HCT116 (cell line): Measurements from ENCODE around the gene RC3H2. TPM values are rescaled to one million over a fixed set of nuclear protein-coding genes. Genes with fewer than 3 reads are reported as not detected.
A peak's percentile ranks its signal among the peaks of the same experiment; 100 is the strongest.
"Not testable (repeated sequence)": the region's sequence is repeated elsewhere in the genome, so short reads cannot be mapped to it uniquely, and the experiment has no call there.

Experiments used
- ATAC-seq: fragments of 200-7000 bp; cut with Tn5 transposase; 2 replicates; pipeline ENCODE4 v1.9.1; 2020; ENCODE audit warnings: mild to moderate bottlenecking, moderate library complexity
- BruUV-seq: library from RNA; stranded (reverse); fragments of 400-500 nt; replicated peaks from 2 replicates; lab custom pipeline; 2021; lab: Mats Ljungman, UMichigan
- CTCF ChIA-PET: fragments of 300-600 bp; sonication (Branson Sonifier 250); formaldehyde crosslinking; loops from one replicate; lab custom pipeline; 2021; ENCODE audit warnings: antibody characterized with exemption; lab: Charles Lee
- POLR2A ChIA-PET: fragments of 300-600, 350-600 bp; sonication (Branson Sonifier 250); formaldehyde crosslinking; loops from one replicate; lab custom pipeline; 2021; ENCODE audit warnings: antibody characterized with exemption; lab: Charles Lee
- RAD21 ChIA-PET, 2 experiments: fragments of 300-600 bp; sonication (Branson Sonifier 250); formaldehyde crosslinking; loops; one replicate each; lab custom pipeline; 2023; ENCODE audit warnings: low total read pairs in 2 of 2; ENCODE audit not compliant: uncharacterized antibody in 2 of 2, unreplicated experiment in 2 of 2, low non-redundant PET in 1 of 2; lab: Charles Lee
- DNase-seq: peaks from one replicate; pipeline ENCODE4 v3.0.0-alpha.2; 2010; ENCODE audit warnings: low read depth, low spot score
- H2AFZ ChIP-seq: fragments of 200-600 bp; shearing (Covaris generic), sonication (generic); 2 replicates; pipeline ENCODE4 v1.6.1; 2017; ENCODE audit warnings: low read depth, mixed run types, mixed read lengths, antibody characterized with exemption, low read length; ENCODE audit not compliant: poor library complexity, severe bottlenecking
- H3K27ac ChIP-seq: 2 replicates; pipeline ENCODE4 v1.5.1; 2012; ENCODE audit warnings: low read depth, low read length
- H3K27me3 ChIP-seq: fragments of 200-600 bp; sonication (generic); 2 replicates; pipeline ENCODE4 v1.6.1; 2016; ENCODE audit warnings: mixed run types, low read length, mixed read lengths; ENCODE audit not compliant: insufficient read depth
- H3K36me3 ChIP-seq, 2 experiments: fragments of 200-500 bp in 1 of 2; fragments of 200-600 bp in 1 of 2; sonication (Bioruptor generic) in 1 of 2; sonication (generic) in 1 of 2; 2 replicates each; pipeline versions ENCODE4 v1.5.1 to v1.6.1; 2014 to 2016; ENCODE audit warnings: low read length in 2 of 2, inconsistent platforms in 1 of 2, mixed read lengths in 1 of 2, mixed run types in 1 of 2; ENCODE audit not compliant: insufficient read depth in 2 of 2, control insufficient read depth in 1 of 2
- H3K4me1 ChIP-seq, 2 experiments: fragments of 200-600 bp in 1 of 2; sonication (generic) in 1 of 2; 2 replicates each; pipeline versions ENCODE4 v1.5.1 to v1.6.1; 2012 to 2017; ENCODE audit warnings: low read length in 2 of 2, inconsistent platforms in 1 of 2, mild to moderate bottlenecking in 1 of 2, mixed read lengths in 1 of 2, mixed run types in 1 of 2, moderate library complexity in 1 of 2; ENCODE audit not compliant: insufficient read depth in 2 of 2, control insufficient read depth in 1 of 2
- H3K4me2 ChIP-seq: fragments of 200-600 bp; sonication (generic); 2 replicates; pipeline ENCODE4 v1.6.1; 2017; ENCODE audit warnings: mixed run types, low read length, mixed read lengths
- H3K4me3 ChIP-seq, 2 experiments: fragments of 200-600 bp in 1 of 2; sonication (generic) in 1 of 2; replicated peaks in 1 of 2; 2 replicates each; pipeline ENCODE4 v1.5.1; 2011 to 2016; ENCODE audit warnings: low read length in 2 of 2, control low read depth in 1 of 2, low read depth in 1 of 2, mild to moderate bottlenecking in 1 of 2, mixed read lengths in 1 of 2, mixed run types in 1 of 2
- H3K79me2 ChIP-seq: fragments of 200-600 bp; sonication (generic); 2 replicates; pipeline ENCODE4 v1.6.1; 2017; ENCODE audit warnings: mild to moderate bottlenecking, mixed run types, low read length, moderate library complexity, mixed read lengths; ENCODE audit not compliant: insufficient read depth
- H3K9ac ChIP-seq: fragments of 200-600 bp; sonication (generic); 2 replicates; pipeline ENCODE4 v1.6.1; 2016; ENCODE audit warnings: low read length, mixed read lengths
- H3K9me2 ChIP-seq: fragments of 200-600 bp; sonication (generic), shearing (Covaris generic); 2 replicates; pipeline ENCODE4 v1.6.1; 2017; ENCODE audit warnings: mixed run types, mild to moderate bottlenecking, moderate library complexity; ENCODE audit not compliant: insufficient read depth
- H3K9me3 ChIP-seq, 2 experiments: fragments of 200-500 bp in 1 of 2; fragments of 200-600 bp in 1 of 2; sonication (Bioruptor generic) in 1 of 2; sonication (generic) in 1 of 2; 2 replicates each; pipeline ENCODE4 v1.6.1; 2014 to 2017; ENCODE audit warnings: low read length in 2 of 2, mixed read lengths in 2 of 2, inconsistent platforms in 1 of 2, low read depth in 1 of 2, mild to moderate bottlenecking in 1 of 2, mixed run types in 1 of 2, moderate library complexity in 1 of 2; ENCODE audit not compliant: control insufficient read depth in 1 of 2, insufficient read depth in 1 of 2
- H4K20me1 ChIP-seq: fragments of 200-600 bp; sonication (generic), shearing (Covaris generic); 2 replicates; pipeline ENCODE4 v1.6.1; 2017; ENCODE audit warnings: mixed run types, mild to moderate bottlenecking, moderate library complexity; ENCODE audit not compliant: insufficient read depth
- CBX3 ChIP-seq: IDR thresholded peaks from 2 replicates; pipeline ENCODE4 v1.6.1; 2012; ENCODE audit warnings: low read depth
- CTCF ChIP-seq, 3 experiments: fragments of 200-600 bp in 1 of 3; sonication (generic) in 1 of 3; IDR thresholded peaks in 2 of 3; conservative IDR thresholded peaks in 1 of 3; 2 replicates each; pipeline ENCODE4 v1.5.1; 2012 to 2017; ENCODE audit warnings: low read depth in 2 of 3, low read length in 2 of 3, antibody characterized with exemption in 1 of 3, borderline replicate concordance in 1 of 3, control low read depth in 1 of 3, mild to moderate bottlenecking in 1 of 3, mixed read lengths in 1 of 3, mixed run types in 1 of 3, moderate library complexity in 1 of 3; ENCODE audit not compliant: insufficient read depth in 1 of 3
- EGR1 ChIP-seq: IDR thresholded peaks from 2 replicates; pipeline ENCODE4 v1.6.1; 2012; ENCODE audit warnings: low read depth
- POLR2A ChIP-seq: IDR thresholded peaks from 2 replicates; pipeline ENCODE4 v1.7.0; 2011; ENCODE audit warnings: borderline replicate concordance; ENCODE audit not compliant: insufficient read depth, insufficient read length; ENCODE audit errors: extremely low read depth
- POLR2AphosphoS5 ChIP-seq: IDR thresholded peaks from 2 replicates; pipeline ENCODE4 v1.6.1; 2011; ENCODE audit warnings: mild to moderate bottlenecking, low read depth, low read length, moderate library complexity
- RAD21 ChIP-seq: IDR thresholded peaks from 2 replicates; pipeline ENCODE4 v1.6.1; 2012; ENCODE audit warnings: low read depth, mild to moderate bottlenecking
- REST ChIP-seq: IDR thresholded peaks from 2 replicates; pipeline ENCODE4 v1.6.1; 2012; ENCODE audit warnings: low read depth
- SP1 ChIP-seq: IDR thresholded peaks from 2 replicates; pipeline ENCODE4 v1.6.1; 2012; ENCODE audit warnings: low read depth
- SRF ChIP-seq: IDR thresholded peaks from 2 replicates; pipeline ENCODE4 v1.6.1; 2012; ENCODE audit warnings: low read depth
- YY1 ChIP-seq: IDR thresholded peaks from 2 replicates; pipeline ENCODE4 v1.6.1; 2011; ENCODE audit warnings: low read length, low read depth, moderate library complexity, mild to moderate bottlenecking; ENCODE audit not compliant: insufficient replicate concordance; ENCODE audit errors: extremely low read depth
- ZBTB33 ChIP-seq: IDR thresholded peaks from 2 replicates; pipeline ENCODE4 v1.6.1; 2011; ENCODE audit warnings: mild to moderate bottlenecking, low read length, moderate library complexity; ENCODE audit not compliant: insufficient replicate concordance; ENCODE audit errors: extremely low read depth
- intact Hi-C: fragments of 100-400 bp; cut with micrococcal nuclease; formaldehyde crosslinking; loops from 2 replicates; pipeline ENCODE4 v1.10.0; 2022
- total RNA-seq: library from RNA; stranded (reverse); gene quantifications from one replicate; pipeline ENCODE4 v1.2.1, GENCODE V29; 2021; ENCODE audit not compliant: unreplicated experiment

Gene RC3H2
- total RNA-seq, 1 experiment from 2014 or later, result 53.8 TPM

- H2AFZ ChIP-seq, H3K9me2 ChIP-seq, H3K27me3 ChIP-seq, POLR2A ChIA-PET, H3K4me2 ChIP-seq, H3K27ac ChIP-seq, H3K36me3 ChIP-seq, H3K79me2 ChIP-seq, H3K9me3 ChIP-seq, DNase-seq, ATAC-seq, H3K4me3 ChIP-seq, RAD21 ChIA-PET, H3K9ac ChIP-seq, intact Hi-C loops, BruUV-seq, H4K20me1 ChIP-seq, CTCF ChIA-PET: not testable (repeated sequence)
- TF ChIP-seq CTCF (IDR thresholded peaks at IDR 0.05 in 2 of 3, conservative IDR thresholded peaks at IDR 0.05 in 1 of 3; ENCODE audit: borderline replicate concordance in 1 of 3, insufficient read depth in 1 of 3, low read depth in 2 of 3, low read length in 2 of 3) (peak in 2 of 3 experiments; percentile 27 to 32; a peak in 3 of 6 replicates), RAD21 (0 out of 2 replicates have a peak, but pooled peaks have one; percentile 12)
- peaks cover 5 to 11% of the 10 kb centered on the region in 2 experiments; a peak in 3 of 4 replicates for H3K4me1 ChIP-seq
Observed at GRCh38 chr9:122838441-122838840, 66.7 kb downstream of the RC3H2 start.

DNA sequence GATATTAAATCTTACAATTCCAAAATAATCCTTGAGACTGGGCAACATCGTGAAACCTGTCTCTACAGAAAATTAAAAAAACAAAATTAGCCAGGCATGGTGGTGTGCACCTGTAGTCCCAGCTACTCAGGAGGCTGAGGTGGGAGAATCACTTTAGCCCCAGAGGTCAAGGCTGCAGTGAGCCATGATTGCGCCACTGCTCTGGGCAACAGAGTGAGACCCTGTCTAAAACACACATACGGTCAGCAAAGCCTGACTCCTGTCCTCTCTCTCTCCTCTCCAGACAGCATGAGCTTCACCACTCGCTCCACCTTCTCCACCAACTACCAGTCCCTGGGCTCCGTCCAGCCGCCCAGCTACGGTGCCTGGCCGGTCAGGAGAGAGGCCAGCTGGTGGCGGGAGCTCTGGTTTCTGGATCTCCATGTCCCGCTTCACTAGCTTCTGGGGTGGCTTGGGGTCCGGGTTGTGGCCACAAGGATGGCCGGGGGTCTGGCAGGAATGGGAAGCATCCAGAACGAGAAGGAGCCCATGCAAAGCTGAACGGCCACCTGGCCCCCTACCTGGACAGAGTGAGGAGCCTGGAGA, 67.8 kb downstream of the RC3H2 start:
- Histone ChIP-seq H3K4me2 (no peak overlapping the region), H4K20me1 (no peaks in the 10 kb centered on the region), H3K9me3 (no peaks in the 10 kb centered on the region), H3K4me3 (no peak overlapping the region), H3K9ac (no peak overlapping the region), H3K79me2 (no peaks in the 10 kb centered on the region), H3K36me3 (no peaks in the 10 kb centered on the region), H3K27me3 (no peaks in the 10 kb centered on the region), H3K27ac (no peak overlapping the region), H3K9me2 (no peaks in the 10 kb centered on the region), H2AFZ (no peak overlapping the region), H3K4me1 (peaks cover 9 to 15% of the 10 kb centered on the region in 2 experiments; a peak in 3 of 4 replicates)
- ATAC-seq, result no peak
- POLR2A ChIA-PET, result no interaction called here
- DNase-seq, result no peak
- RAD21 ChIA-PET, result no interaction called here
- BruUV-seq, result no TSS peak
- intact Hi-C loops, result no loop called here
- CTCF ChIA-PET, result no interaction called here
- TF ChIP-seq POLR2A (no peak), SP1 (no peak), YY1 (no peak), CBX3 (no peak), SRF (no peak), RAD21 (no peak), ZBTB33 (no peak), POLR2AphosphoS5 (no peak), EGR1 (no peak), REST (no peak)
